ENCODE data around the gene ARAP3.

DNA sequence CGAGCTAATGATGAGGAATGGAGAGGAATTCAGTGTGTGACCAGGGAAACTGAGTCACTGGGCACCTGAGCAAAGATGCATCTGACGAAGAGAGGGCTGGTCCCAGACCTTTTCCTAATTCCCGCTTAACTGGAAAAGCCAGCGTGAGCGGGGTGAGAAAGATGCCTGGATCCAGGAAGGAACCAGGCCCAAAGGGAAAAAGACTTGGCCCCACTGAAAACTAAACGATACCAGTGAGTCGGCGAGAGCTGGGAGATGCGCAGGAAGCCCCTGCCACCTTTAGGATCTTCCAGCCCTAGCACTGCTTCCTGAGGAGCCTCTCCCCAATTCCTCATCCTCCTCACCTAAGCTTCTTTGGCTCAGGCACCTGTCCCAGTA is 30.3 kb downstream of the ARAP3 start:
- TF ChIP-seq, protein P1, sequence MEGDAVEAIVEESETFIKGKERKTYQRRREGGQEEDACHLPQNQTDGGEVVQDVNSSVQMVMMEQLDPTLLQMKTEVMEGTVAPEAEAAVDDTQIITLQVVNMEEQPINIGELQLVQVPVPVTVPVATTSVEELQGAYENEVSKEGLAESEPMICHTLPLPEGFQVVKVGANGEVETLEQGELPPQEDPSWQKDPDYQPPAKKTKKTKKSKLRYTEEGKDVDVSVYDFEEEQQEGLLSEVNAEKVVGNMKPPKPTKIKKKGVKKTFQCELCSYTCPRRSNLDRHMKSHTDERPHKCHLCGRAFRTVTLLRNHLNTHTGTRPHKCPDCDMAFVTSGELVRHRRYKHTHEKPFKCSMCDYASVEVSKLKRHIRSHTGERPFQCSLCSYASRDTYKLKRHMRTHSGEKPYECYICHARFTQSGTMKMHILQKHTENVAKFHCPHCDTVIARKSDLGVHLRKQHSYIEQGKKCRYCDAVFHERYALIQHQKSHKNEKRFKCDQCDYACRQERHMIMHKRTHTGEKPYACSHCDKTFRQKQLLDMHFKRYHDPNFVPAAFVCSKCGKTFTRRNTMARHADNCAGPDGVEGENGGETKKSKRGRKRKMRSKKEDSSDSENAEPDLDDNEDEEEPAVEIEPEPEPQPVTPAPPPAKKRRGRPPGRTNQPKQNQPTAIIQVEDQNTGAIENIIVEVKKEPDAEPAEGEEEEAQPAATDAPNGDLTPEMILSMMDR (IDR thresholded peaks at IDR 0.05; ENCODE audit: low read depth, low read length), result no peak
- no peak for TF ChIP-seq EZH2phosphoT487 (IDR thresholded peaks at IDR 0.05; ENCODE audit: low read depth)
